GM11168 (cell line): ENCODE results near the gene STARD8.

Experiments used
- in situ Hi-C: fragments of 300-500 bp; cut with MboI; formaldehyde crosslinking; loops from one replicate; pipeline ENCODE4 v1.12.0; 2022; ENCODE audit warnings: low sequenced_read_pairs; ENCODE audit not compliant: unreplicated experiment

The STARD8 gene

DNA sequence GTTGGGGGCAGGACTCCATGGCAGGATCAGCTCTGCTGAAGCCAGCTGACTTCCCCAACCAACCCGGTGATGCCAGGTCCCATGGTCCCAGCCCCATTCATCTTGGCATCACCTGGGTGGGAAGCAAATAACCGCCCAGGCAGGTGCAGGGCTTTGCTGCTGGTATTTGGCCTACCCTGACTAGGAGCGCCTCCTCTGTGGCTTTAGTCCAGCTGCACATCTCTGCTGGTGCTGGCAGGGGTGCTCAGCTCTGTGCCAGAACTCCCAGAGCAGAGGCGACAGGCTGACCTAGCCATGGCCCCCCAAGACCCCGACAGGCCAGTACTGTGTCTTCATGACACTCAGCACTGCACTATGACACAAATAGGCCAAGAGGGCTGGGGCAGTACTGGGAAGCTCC, 64.4 kb downstream of the STARD8 start:
- in situ Hi-C loops = loop anchor here (25.0 kb wide), 1 partner anchor 200 kb away; no protein-coding TSS in a partner anchor

DNA sequence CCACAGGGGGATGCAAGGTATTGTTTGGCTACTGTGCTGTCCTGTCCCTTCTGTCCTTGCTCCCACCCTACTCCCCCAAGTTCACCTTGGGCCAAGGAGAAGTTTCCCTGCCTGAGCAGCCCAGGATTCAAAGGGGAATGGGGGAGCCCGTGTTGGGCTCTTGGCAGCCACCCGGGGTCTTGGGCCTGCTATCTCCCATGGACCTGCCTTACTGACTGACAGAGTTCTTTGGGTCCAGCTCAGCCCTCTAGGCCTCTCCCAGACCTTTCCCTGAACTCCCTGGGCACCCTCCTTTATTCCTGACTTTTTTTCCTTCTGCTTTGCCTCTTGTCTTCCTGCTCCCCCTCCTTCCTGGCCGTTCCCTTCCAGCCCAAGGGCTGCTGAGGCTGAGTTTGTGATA, 67.4 kb downstream of the STARD8 start:
- in situ Hi-C loops = loop anchor here (25.0 kb wide), 1 partner anchor 203 kb away; no protein-coding TSS in a partner anchor

- in situ Hi-C loops = loop anchor here (25.0 kb wide), 1 partner anchor 205 kb away; no protein-coding TSS in a partner anchor
These were observed 69.7 kb downstream of the STARD8 start for GRCh38 chrX:68717196-68717595.

- in situ Hi-C loops = loop anchor here (25.0 kb wide), 1 partner anchor 206 kb away; no protein-coding TSS in a partner anchor
These were observed 70.4 kb downstream of the STARD8 start for GRCh38 chrX:68717663-68718442.

DNA sequence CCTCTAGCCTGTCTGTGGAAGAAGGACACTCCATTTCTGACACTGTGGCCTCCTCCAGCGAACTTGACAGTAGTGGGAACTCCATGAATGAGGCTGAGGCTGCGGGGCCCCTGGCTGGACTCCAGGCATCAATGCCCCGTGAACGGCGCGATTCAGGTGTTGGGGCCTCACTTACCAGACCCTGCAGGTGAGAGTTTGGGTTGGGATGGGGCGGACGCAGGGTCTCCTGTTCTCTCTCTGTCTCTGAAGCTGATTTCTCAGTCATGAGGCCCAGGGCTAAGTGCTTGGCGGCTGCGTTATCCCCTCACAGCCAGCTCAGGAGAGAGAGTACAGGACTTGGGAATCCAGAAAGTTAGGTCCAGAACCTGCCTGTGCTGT, 71.0 kb downstream of the STARD8 start:
- in situ Hi-C loops = loop anchor here (25.0 kb wide), 1 partner anchor 206 kb away; no protein-coding TSS in a partner anchor

- in situ Hi-C loops = loop anchor here (25.0 kb wide), 1 partner anchor 207 kb away; no protein-coding TSS in a partner anchor
These were observed 71.9 kb downstream of the STARD8 start for GRCh38 chrX:68719181-68719903.

DNA sequence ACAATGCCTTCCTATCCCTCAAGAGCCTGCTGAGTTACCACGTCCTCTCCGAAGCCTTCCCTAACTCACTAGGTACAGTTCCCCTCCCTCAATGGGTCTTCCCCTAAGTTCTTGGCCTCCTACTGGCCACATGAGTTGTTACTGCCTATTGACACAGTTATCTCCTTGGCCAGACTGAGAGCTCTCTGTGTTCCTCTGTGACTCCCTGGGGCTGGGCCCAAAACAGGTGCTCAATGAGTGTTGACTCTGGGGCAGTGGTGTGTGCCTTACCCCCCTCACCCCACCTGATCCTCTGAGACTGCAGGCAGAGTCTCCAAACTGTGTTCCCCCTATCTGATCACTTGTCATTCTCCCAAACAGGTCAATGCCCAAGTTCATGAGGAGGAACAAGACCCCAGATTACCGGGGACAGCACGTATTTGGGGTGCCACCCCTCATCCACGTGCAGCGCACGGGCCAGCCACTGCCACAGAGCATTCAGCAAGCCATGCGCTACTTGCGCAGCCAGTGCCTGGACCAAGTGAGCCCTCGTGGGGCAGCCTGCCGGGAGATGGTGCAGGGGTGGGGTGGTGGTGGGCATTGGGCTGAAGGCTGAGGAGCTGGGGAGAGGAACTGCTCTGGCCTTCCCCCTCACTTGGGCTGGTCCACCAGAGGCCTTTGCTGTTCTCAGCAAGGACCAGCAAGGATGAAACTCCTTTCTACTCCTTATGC, 72.6 kb downstream of the STARD8 start:
- in situ Hi-C loops = loop anchor here (25.0 kb wide), 1 partner anchor 208 kb away; no protein-coding TSS in a partner anchor

DNA sequence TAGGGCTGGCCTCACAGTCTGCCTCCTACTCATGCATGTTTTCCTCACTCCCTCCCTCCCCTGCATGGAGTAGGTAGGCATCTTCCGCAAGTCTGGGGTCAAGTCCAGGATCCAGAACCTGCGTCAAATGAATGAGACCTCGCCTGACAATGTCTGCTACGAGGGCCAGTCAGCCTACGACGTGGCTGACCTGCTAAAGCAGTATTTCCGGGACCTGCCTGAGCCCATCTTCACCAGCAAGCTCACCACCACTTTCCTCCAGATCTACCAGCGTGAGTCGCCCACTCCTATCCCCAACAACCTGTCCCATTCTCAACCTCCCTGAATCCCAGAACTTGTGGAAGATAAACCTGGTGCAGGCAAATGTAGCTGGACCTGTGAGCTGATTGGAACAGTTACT, 73.4 kb downstream of the STARD8 start:
- in situ Hi-C loops = loop anchor here (25.0 kb wide), 1 partner anchor 209 kb away; no protein-coding TSS in a partner anchor

DNA sequence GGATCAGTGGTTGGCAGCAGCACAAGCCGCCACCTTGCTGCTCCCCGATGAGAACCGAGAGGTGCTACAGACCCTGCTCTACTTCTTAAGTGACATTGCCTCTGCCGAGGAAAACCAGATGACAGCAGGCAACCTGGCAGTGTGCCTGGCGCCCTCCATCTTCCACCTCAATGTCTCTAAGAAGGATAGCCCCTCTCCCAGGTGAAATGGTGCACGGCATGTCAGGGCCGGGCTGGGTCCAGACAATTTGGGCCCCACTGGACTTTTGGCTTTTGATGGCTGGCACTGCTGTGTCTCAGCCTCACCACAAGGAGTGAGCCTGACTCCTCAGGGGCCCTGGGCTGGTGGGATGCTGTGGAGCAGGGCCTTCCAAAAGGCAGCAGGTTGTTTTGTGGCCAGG, 74.1 kb downstream of the STARD8 start:
- in situ Hi-C loops = loop anchor here (25.0 kb wide), 1 partner anchor 209 kb away; no protein-coding TSS in a partner anchor

DNA sequence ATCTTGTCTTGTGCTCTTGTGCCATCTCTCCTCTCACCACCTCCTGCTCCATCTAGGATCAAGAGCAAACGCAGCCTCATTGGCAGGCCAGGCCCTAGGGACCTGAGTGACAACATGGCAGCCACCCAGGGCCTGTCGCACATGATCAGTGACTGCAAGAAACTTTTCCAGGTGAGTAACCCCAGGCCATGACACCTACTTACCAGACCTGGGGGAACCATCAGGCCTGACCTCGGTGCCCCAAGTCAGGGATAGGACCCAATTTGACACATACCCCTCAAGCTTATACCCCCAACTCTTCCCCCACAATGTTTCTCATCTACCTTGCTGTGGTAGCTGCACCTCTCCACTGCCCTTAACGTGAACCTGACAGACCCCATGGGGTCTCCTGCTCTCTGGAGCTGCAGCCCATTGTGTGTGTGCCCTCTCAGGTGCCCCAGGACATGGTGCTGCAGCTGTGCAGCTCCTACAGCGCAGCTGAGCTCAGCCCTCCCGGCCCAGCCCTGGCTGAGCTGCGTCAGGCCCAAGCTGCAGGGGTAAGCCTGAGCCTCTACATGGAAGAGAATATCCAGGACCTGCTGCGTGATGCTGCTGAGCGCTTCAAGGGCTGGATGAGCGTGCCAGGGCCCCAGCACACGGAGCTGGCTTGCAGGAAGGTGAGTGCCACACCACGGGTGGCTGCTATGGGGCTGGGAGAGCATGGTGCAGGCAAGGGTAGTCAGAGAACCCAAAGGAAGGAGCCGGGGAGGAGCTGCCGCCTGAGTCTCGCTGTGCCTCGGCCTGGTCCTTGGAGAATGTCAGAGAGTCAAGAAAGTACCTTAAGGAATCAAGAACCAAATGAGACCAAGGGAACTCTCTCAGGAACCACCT, 74.8 kb downstream of the STARD8 start:
- in situ Hi-C loops = loop anchor here (25.0 kb wide), 1 partner anchor 210 kb away; no protein-coding TSS in a partner anchor

GRCh38 chrX:68723491-68724155, 76.2 kb downstream of the STARD8 start:
- in situ Hi-C loops = loop anchor here (25.0 kb wide), 1 partner anchor 211 kb away; no protein-coding TSS in a partner anchor

DNA sequence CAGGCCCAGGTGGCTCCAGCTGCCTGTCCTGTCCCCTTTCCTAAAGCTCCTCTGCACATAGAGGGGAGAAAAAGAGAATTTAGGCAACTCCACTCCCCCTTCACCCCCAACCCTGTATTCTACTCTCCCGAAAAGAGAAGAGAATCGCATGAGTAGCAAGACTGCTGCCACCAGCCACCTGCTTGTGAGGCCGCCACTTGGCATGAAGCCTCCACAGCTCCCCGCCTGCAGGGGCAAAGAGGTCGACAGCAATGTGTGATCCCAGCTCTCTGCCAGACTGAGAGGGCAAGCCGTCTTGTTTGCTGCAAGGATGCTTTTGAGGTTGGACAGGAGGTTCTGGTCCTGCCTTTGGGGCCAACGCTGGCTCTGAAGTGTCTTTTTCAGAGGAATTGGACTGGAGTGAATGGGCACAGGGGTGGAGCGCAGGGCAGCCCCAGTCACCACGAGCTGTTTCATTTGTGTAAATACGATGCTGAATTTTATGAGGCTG, 77.1 kb downstream of the STARD8 start:
- in situ Hi-C loops = loop anchor here (25.0 kb wide), 1 partner anchor 212 kb away; no protein-coding TSS in a partner anchor

- in situ Hi-C loops = no loop called here
These were observed 78.4 kb downstream of the STARD8 start for GRCh38 chrX:68725756-68726365.

DNA sequence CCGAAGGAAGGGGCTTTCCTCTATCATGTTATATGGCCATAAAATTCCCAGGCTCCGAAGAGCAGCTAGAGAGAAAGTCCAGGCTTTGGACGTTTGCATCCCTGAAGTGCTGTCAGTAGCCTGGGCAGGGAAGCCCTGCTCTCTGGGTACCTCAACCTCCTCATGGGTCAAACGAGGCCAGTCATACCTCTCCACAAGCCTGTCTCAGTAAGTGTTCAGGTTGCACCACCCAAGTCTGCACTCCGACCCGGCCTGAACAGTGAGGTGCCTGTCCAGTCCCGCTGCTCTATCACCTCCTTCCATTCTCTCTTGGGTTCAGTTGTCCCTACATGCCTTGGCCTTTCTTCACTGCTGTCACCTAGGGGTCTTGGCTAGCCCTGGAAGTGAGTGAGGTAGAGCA, 78.9 kb downstream of the STARD8 start:
- in situ Hi-C loops = no loop called here

DNA sequence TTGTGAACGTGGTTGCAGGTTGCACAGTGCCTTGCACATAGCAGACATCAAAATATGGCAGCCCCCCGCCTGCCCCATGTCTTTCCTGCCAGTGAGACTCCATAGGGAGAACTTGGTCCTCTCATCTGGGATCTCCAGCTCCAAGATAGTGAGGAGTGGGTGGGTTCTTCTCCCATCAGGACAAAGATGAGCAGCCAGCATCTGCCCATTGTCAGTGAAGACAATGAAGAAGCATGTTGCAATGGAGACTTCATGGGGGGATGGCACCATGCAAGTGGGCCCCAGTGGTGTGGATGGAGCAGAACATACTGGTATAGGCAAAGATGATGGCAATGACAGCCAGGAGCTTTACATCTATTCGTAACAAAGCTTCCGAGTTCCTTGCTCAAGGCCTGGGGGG, 80.2 kb downstream of the STARD8 start:
- in situ Hi-C loops = no loop called here

DNA sequence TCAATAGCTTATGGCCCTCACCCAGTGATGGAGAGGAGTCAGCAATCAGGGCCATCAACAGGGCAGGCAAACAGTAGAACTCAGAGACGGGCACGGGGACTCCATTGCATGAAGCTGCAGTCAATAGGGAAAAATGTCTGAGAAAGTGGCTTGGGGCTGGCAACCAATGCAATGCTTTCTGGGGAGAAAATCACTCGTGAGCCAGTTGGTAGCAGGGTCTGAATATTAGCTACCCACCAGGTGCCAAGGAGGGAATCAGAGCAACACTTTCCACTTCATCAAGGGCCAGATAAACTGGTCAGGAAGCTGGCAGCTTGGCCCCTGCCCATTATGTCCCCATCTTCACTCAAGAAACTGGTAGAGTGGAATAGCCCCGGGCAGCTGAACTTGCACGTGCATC, 80.7 kb downstream of the STARD8 start:
- in situ Hi-C loops = no loop called here

DNA sequence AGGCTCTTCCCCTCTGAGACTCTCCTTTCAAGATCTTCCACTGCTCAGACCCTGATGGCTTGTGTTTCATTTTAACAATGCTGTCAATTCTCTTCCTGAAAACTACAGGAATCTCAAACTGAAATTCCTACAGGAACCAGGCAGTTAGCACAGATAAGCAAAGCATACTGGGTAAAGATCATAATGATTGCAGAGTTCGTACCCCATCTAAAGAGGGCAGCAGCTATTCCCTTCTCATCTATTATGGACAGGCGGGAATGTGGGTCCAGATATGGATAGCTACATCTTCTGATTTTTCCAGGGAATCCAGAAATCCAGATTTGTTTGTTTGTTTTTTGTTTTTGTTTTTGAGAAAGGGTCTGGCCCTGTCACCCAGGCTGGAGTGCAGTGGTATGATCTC, 83.8 kb downstream of the STARD8 start:
- in situ Hi-C loops = no loop called here

- in situ Hi-C loops = no loop called here
These were observed 85.5 kb downstream of the STARD8 start for GRCh38 chrX:68732906-68733493.
